GM11168 (cell line): ENCODE results near the gene RASL11A.
"Not testable (repeated sequence)": the region's sequence is repeated elsewhere in the genome, so short reads cannot be mapped to it uniquely, and the experiment has no call there.

Experiments used
- in situ Hi-C: fragments of 300-500 bp; cut with MboI; formaldehyde crosslinking; loops from one replicate; pipeline ENCODE4 v1.12.0; 2022; ENCODE audit warnings: low sequenced_read_pairs; ENCODE audit not compliant: unreplicated experiment

Gene RASL11A

GRCh38 chr13:27295096-27295495, 24.5 kb downstream of the RASL11A start:
- in situ Hi-C loops = loop anchor here (25.0 kb wide), 1 partner anchor 308 kb away; no protein-coding TSS in a partner anchor

- in situ Hi-C loops = loop anchor here (25.0 kb wide), 1 partner anchor 308 kb away; no protein-coding TSS in a partner anchor
Observed at GRCh38 chr13:27295660-27296059, 25.0 kb downstream of the RASL11A start.

- in situ Hi-C loops = loop anchor here (25.0 kb wide), 1 partner anchor 309 kb away; no protein-coding TSS in a partner anchor
Observed at GRCh38 chr13:27296496-27296895, 25.9 kb downstream of the RASL11A start.

GRCh38 chr13:27298849-27299248, 28.2 kb downstream of the RASL11A start:
- in situ Hi-C loops = loop anchor here (25.0 kb wide), 1 partner anchor 312 kb away; no protein-coding TSS in a partner anchor

- in situ Hi-C loops = not testable (repeated sequence)
Observed at GRCh38 chr13:27300406-27300805, 29.8 kb downstream of the RASL11A start.

GRCh38 chr13:27300941-27301586, 30.4 kb downstream of the RASL11A start:
- in situ Hi-C loops = no loop called here

- in situ Hi-C loops = no loop called here
Observed at GRCh38 chr13:27302643-27303262, 32.1 kb downstream of the RASL11A start.

GRCh38 chr13:27304099-27304498, 33.5 kb downstream of the RASL11A start:
- in situ Hi-C loops = no loop called here

GRCh38 chr13:27304611-27305010, 34.0 kb downstream of the RASL11A start:
- in situ Hi-C loops = no loop called here

GRCh38 chr13:27306364-27306763, 35.7 kb downstream of the RASL11A start:
- in situ Hi-C loops = no loop called here

GRCh38 chr13:27308941-27309340, 38.3 kb downstream of the RASL11A start:
- in situ Hi-C loops = no loop called here

- in situ Hi-C loops = no loop called here
Observed at GRCh38 chr13:27309401-27309958, 38.9 kb downstream of the RASL11A start.

- in situ Hi-C loops = no loop called here
Observed at GRCh38 chr13:27309967-27310598, 39.5 kb downstream of the RASL11A start.

- in situ Hi-C loops = no loop called here
Observed at GRCh38 chr13:27310946-27311345, 40.3 kb downstream of the RASL11A start.

GRCh38 chr13:27311518-27312210, 41.0 kb downstream of the RASL11A start:
- in situ Hi-C loops = no loop called here

- in situ Hi-C loops = no loop called here
Observed at GRCh38 chr13:27313770-27314169, 43.1 kb downstream of the RASL11A start.

- in situ Hi-C loops = no loop called here
Observed at GRCh38 chr13:27319404-27319803, 48.8 kb downstream of the RASL11A start.

GRCh38 chr13:27321468-27322431, 51.1 kb downstream of the RASL11A start:
- in situ Hi-C loops = no loop called here

GRCh38 chr13:27322443-27322842, 51.8 kb downstream of the RASL11A start:
- in situ Hi-C loops = not testable (repeated sequence)
